Activated CD4-positive, alpha-beta T cell treated with anti-CD3 and anti-CD28 coated beads for 24 hours (primary cell): ENCODE results near the gene WNT11.

ENCODE experiments used
- DNase-seq, 2 donors: peaks; one replicate each; pipeline ENCODE4 v3.0.0-alpha.2; 2020; ENCODE audit warnings: low read depth in 2 of 2

Gene WNT11

DNA sequence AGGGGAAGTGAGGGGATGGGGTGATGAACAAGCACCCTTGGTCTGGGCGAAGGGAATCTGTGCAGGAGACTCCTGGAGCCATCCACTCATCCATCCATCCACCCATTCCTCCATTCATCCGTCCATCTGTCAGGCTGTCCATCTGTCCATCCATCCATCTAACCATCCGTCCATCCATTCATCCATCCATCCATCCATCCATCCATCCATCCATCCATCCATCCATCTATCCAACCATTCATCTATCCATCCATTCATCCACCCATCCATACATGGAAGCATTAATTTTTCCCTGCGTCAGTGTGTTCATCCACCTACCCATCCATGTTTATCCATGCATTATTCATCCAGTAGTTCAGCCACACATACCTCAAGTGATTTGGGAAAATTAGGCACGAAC lies 32.0 kb downstream of the WNT11 start:
- DNase-seq: no peak

GRCh38 chr11:76173663-76174062 lies 32.6 kb downstream of the WNT11 start:
- no peak for DNase-seq

- DNase-seq: no peak
These were observed 33.7 kb downstream of the WNT11 start for GRCh38 chr11:76172583-76172982.

DNA sequence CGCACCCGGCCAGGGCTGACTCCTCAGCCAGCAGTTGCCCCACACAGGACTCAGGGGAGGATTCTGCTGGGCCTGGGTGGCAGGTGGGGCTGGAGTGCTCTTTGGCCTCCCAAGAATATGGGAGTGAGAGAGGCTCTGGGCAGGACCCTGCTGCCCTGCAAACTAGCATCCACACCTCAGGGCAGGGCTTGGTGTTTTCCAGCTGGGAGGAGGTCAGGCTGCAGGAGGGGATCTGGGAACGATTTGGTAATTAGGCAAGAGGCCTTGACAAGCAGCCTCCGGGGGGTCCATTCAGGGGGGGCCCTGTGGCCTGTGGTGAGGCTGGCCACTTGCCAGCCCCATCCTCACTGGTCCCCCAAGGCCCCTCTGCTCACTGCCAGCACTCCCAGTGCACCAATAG lies 35.8 kb downstream of the WNT11 start:
- DNase-seq: no peak

DNA sequence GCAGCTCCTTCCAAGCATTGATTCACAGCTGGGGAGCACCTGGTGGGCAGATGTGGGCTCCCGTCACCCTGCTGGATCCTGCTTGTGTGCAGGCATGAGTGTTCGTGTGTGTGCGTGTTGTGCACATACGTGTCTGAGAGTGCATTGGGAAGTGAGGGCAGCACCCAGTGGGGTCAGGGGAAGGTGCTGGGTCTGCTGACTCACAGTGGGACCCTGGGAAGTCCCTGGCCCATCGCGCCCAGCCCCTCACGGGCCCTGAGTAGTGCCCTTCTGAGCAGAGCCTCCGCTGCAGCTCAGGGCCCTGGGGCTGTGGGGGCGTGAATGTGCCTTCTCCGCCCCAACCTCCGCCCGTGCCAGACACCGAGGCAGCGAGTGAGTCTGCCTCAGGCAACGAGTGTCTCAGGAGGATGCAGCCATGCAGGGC lies 36.8 kb downstream of the WNT11 start:
- no peak for DNase-seq

DNA sequence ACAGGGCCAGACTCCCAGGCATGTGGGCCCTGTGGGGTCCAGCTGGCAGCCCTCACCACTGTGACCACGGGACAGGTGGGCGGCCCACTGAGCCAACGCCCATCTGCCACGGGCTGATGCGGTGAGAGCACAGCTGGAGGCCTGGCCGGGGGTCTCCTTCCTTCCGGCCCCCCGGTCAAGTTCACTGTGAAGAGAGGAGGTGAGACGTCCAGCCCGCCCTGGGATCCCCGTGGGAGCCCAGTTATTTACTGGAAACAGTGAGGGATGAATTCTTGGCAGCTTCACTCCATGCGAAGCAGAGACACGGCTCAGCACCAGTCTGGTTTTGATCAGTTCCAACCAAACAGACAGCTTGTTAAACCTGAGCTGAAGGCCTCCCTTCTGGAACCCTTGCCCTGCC lies 38.7 kb downstream of the WNT11 start:
- DNase-seq: no peak

- DNase-seq: no peak
These were observed 40.0 kb downstream of the WNT11 start for GRCh38 chr11:76166314-76166713.

DNA sequence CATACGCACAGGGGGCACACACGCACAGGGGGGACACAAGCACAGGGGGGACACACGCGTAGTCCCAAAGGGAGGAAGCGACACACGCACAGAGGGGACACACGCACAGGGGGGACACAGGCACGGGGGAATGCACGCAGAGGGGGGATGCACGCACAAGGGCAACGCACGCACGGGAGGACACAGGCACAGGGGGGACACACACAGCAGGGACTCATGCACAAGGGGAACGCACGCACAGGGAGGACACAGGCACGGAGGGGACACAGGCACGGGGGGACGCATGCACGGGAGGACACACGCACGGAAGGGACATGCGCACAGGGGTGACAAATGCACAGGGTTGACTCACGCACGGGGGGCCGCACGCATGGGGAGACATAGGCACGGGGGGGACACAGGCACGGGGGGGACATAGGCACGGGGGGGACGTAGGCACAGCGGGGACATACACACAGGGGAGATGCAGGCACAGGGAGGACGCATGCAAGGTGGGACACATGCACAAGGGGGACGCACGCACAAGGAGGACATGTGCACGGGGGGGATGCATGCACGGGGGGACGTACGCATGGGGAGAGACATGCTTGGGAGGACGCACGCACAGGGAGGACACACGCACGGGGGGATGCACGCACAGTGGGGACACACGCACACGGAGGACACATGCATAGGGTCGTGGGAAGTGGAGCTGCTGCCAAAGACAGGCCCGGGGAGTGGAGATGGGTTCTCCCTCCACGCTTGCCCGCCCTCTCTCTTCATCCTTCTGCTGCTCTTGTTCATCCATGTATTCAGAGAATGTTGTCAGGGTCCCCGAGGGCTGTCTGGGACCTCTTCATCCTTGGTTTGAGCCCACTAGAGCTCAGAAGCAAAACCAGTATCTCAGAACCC lies 41.2 kb downstream of the WNT11 start:
- no peak for DNase-seq

DNA sequence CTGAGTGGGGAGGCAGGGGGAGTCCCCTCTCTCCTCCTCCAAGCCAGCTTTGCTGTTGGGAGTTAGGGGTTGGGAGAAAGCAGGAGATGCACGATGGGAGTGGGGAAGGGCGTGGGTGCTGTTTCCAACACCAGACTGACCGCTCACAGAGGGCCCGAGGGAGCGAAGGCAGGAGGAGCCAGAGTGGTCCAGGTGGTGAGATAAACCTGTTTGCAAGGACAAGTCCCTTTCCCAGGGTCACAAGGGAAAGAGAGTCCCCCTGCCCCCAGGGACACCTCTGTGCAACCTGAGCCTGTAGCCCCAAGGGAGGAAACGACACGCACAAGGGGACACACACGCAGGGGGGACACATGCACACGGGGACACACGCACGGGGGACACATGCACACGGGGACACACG lies 42.2 kb downstream of the WNT11 start:
- DNase-seq: no peak

GRCh38 chr11:76163289-76163880 lies 42.9 kb downstream of the WNT11 start:
- DNase-seq: no peak

GRCh38 chr11:76162336-76163288 lies 43.7 kb downstream of the WNT11 start:
- DNase-seq: no peak

- DNase-seq: no peak
These were observed 44.9 kb downstream of the WNT11 start for GRCh38 chr11:76161261-76161961.

DNA sequence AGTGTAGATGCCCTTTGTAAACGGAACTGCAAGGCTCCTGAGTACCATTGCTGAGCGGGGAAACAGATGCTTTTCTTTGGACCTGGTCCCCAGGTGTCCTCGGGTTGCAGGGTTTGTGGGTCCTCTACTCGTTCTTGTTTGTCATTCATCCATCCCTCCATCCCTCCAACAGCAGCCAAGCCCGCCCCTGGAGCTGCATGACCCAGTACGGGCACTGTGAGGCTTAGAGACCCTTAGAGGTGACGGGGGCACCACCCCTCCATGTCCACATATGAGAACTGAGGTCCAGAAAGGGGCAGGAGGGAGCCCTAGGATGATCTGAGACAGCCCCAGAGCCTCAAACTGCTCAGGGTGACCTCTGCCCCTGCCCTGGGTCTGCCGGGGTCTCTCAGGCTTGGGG lies 45.4 kb downstream of the WNT11 start:
- no peak for DNase-seq

- no peak for DNase-seq
These were observed 46.2 kb downstream of the WNT11 start for GRCh38 chr11:76159983-76160661.

GRCh38 chr11:76159303-76159937 lies 46.9 kb downstream of the WNT11 start:
- no peak for DNase-seq

GRCh38 chr11:76158394-76159302 lies 47.7 kb downstream of the WNT11 start:
- no peak for DNase-seq

DNA sequence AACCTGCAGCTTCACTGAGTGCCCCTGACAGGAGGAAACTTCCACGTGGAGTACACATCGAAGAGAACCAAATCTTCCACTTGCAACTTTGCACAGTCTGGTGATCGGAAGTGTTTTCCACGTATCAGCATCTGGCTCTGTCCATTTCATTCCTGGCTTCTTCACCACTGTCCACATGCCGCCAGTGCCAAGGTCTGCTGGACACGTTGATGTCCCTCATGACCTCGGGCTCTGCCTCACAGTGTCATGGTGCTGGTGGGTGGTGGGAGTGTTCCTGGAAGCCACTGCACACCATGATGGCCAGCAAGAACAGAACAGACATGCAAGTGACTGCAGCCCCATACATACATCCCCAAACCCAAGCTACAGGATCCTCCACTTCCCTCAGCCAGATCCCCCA lies 48.4 kb downstream of the WNT11 start:
- no peak for DNase-seq

GRCh38 chr11:76156971-76157427 lies 49.3 kb downstream of the WNT11 start:
- DNase-seq: no peak

DNA sequence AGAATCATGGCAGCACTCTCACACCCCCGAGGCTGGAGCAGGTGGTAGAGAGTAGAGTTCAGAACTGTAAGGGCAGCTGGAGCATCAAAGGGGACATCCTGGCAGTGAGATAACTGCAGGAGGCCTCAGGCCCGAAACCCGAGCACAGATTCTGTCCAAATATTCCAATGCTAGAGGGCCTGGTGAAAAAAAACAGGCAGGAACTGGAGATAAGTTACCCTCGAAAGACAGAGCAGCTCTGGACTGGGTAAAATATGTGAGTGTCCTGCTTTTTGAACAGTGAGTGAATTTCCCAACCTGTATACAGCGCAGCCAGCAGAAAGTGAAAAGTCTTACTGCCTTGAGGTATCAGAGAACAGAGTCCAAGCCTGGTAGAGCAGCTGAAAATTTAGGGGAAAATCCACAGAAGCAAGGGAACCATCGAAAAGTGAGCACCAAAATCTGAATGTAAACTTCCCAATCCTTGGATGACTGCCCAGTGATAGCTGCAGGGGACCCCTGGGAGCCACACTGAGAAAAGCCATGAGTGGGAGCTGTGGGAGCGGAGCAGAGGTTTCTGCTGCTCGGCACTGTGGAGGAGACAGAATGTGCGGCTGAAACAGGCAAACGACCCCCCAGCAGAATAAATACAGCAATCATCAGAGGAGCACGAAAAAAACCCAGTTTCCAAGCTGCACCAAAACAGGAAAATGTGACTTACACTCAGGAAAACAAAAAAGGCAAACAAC lies 50.6 kb downstream of the WNT11 start:
- DNase-seq: no peak
